ENCODE measurements around the gene TUBB6. TPM values are rescaled to one million over a fixed set of nuclear protein-coding genes. Genes with fewer than 3 reads are reported as not detected.

The TUBB6 gene
- total RNA-seq, result 832 and 861 TPM in 2 replicates

- DNase-seq (ENCODE audit: low read depth in 2 of 2), result peak; percentile 91
These were observed at the start of gene TUBB6 for GRCh38 chr18:12307701-12308385. TUBB6 (plus strand) TSS chr18:12308241; CDS start chr18:12308293, 52 bp downstream.

- no peak for DNase-seq (ENCODE audit: low read depth in 2 of 2)
These were observed 49.0 kb upstream of the TUBB6 start for GRCh38 chr18:12258719-12259705.

GRCh38 chr18:12262748-12263147 is 45.3 kb upstream of the TUBB6 start:
- no peak for DNase-seq (ENCODE audit: low read depth in 2 of 2)

- no peak for DNase-seq (ENCODE audit: low read depth in 2 of 2)
These were observed 43.2 kb upstream of the TUBB6 start for GRCh38 chr18:12264864-12265263.

GRCh38 chr18:12271376-12272235 is 36.4 kb upstream of the TUBB6 start:
- DNase-seq (ENCODE audit: low read depth in 2 of 2), result peak; percentile 81 to 90

- DNase-seq (ENCODE audit: low read depth in 2 of 2), result no peak
These were observed 33.2 kb upstream of the TUBB6 start for GRCh38 chr18:12274793-12275192.

GRCh38 chr18:12276736-12277554 is 31.1 kb upstream of the TUBB6 start:
- DNase-seq (ENCODE audit: low read depth in 2 of 2), result no peak

GRCh38 chr18:12278215-12278671 is 29.8 kb upstream of the TUBB6 start:
- no peak for DNase-seq (ENCODE audit: low read depth in 2 of 2)

GRCh38 chr18:12278741-12279682 is 29.0 kb upstream of the TUBB6 start:
- peak; percentile 95 for DNase-seq (ENCODE audit: low read depth in 2 of 2)

GRCh38 chr18:12279781-12280531 is 28.1 kb upstream of the TUBB6 start:
- DNase-seq (ENCODE audit: low read depth in 2 of 2), result no peak

GRCh38 chr18:12281861-12282260 is 26.2 kb upstream of the TUBB6 start:
- DNase-seq (ENCODE audit: low read depth in 2 of 2), result no peak

GRCh38 chr18:12282442-12283039 is 25.5 kb upstream of the TUBB6 start:
- peak in 1 of 2 donors; percentile 78 for DNase-seq (ENCODE audit: low read depth in 2 of 2)

GRCh38 chr18:12283256-12283655 is 24.8 kb upstream of the TUBB6 start:
- peak; percentile 51 to 53 for DNase-seq (ENCODE audit: low read depth in 2 of 2)

- peak in 1 of 2 donors; percentile 85 for DNase-seq (ENCODE audit: low read depth in 2 of 2)
These were observed 24.4 kb upstream of the TUBB6 start for GRCh38 chr18:12283666-12284065.

- no peak for DNase-seq (ENCODE audit: low read depth in 2 of 2)
These were observed 20.8 kb upstream of the TUBB6 start for GRCh38 chr18:12287131-12287681.

- peak; percentile 23 to 52 for DNase-seq (ENCODE audit: low read depth in 2 of 2)
These were observed 20.2 kb upstream of the TUBB6 start for GRCh38 chr18:12287684-12288402.

- DNase-seq (ENCODE audit: low read depth in 2 of 2), result no peak
These were observed 19.7 kb upstream of the TUBB6 start for GRCh38 chr18:12288403-12288755.

Measured in lung microvascular endothelial cell (primary cell).